Activated naive CD4-positive, alpha-beta T cell treated with anti-CD3 and anti-CD28 coated beads for 36 hours (primary cell): ENCODE data around the gene C5orf63. TPM values are rescaled to one million over a fixed set of nuclear protein-coding genes. Genes with fewer than 3 reads are reported as not detected.
"Not testable (repeated sequence)": the region's sequence is repeated elsewhere in the genome, so short reads cannot be mapped to it uniquely, and the experiment has no call there.

ENCODE experiments used
- CTCF ChIA-PET: fragments of 350-600 bp; sonication (Branson Sonifier 250); formaldehyde crosslinking; loops from one replicate; lab custom pipeline; 2021; ENCODE audit warnings: antibody characterized with exemption; lab: Charles Lee
- DNase-seq: peaks from one replicate; pipeline ENCODE4 v3.0.0-alpha.2; 2020
- H3K27ac Mint-ChIP-seq: one replicate; pipeline ENCODE4 v1.8.0; 2021; ENCODE audit warnings: mild to moderate bottlenecking, mixed read lengths
- H3K27me3 Mint-ChIP-seq: one replicate; pipeline ENCODE4 v1.8.0; 2021; ENCODE audit warnings: low read depth, mixed read lengths
- H3K36me3 Mint-ChIP-seq: one replicate; pipeline ENCODE4 v1.8.0; 2021; ENCODE audit warnings: low read depth, mixed read lengths
- H3K4me1 Mint-ChIP-seq: one replicate; pipeline ENCODE4 v1.8.0; 2021; ENCODE audit warnings: low read depth, mixed read lengths
- H3K4me3 Mint-ChIP-seq: one replicate; pipeline ENCODE4 v1.8.0; 2021; ENCODE audit warnings: mild to moderate bottlenecking, moderate library complexity, mixed read lengths
- H3K9me3 Mint-ChIP-seq: one replicate; pipeline ENCODE4 v1.8.0; 2021; ENCODE audit warnings: mixed read lengths
- intact Hi-C: fragments of 100-400 bp; cut with micrococcal nuclease; formaldehyde crosslinking; loops from one replicate; pipeline ENCODE4 v1.15.1; 2023
- total RNA-seq, 2 experiments: library from RNA; stranded (reverse); gene quantifications; one replicate each; pipeline ENCODE4 v1.2.3, GENCODE V29; 2021

C5orf63 gene
- total RNA-seq, 2 experiments from 2014 or later: 9.4 to 11.6 TPM

DNA sequence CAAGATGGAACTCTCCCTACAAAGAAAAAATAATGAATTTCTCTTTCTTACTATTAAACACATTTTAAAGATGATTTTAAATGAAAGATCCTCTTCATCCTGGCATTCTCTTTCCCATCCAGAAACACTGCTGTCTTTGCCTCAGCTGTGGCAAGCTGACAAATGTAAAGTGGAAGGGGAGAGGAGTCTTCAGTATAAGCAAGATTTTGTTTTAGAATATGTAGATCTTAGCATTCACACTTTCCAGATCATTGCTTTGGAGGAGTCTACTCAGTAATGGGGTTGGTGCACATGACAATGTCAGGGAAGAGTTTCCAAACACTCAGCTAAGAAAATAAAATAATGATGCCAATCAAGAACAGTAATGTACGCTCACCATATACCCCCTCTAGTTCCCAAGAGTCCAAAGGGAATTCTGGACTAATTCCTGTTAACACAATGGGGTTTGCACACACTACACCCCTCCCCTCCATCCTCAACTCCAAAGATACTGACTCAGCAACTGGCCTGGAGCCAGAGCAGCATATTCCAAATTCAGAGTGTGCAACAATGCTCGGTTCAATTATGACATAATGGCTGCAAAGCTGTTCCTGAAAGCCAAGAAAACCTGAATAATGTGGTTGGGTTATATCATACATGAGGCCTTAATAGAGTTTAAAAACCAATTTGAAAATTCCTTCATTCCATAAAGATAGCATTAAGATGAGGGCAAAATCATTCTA is 4.6 kb downstream of the C5orf63 start:
- CTCF ChIA-PET: no interaction called here

DNA sequence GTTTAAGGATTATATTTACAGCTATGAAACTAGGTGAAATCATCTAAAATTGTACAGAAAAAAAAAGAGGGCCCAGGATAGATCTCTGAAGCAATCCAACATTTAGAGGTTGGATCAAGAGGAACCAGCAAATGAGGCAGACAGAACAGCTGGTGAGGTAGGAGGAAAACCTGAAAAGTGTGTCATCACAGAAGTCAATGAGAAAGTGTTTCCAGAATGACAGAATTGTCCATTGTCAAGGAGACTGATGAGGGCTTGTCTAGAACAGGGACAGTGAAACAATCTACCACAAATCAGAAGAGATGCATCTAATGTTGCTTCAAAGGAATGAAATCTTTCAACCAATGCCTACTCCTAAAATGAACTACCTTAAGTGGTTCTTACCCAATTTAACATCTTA is 6.6 kb downstream of the C5orf63 start:
- peaks cover 7% of the 10 kb centered on the region for H3K4me1 Mint-ChIP-seq
- no peak overlapping the region for H3K4me3 Mint-ChIP-seq
- H3K27ac Mint-ChIP-seq: no peak overlapping the region
- CTCF ChIA-PET: no interaction called here
- H3K36me3 Mint-ChIP-seq: peaks cover 19% of the 10 kb centered on the region
- H3K27me3 Mint-ChIP-seq: no peaks in the 10 kb centered on the region
- DNase-seq: no peak
- intact Hi-C loops: no loop called here
- no peaks in the 10 kb centered on the region for H3K9me3 Mint-ChIP-seq

More for the DNA sequence above, 4.6 kb downstream of the C5orf63 start:
- no peak for DNase-seq
- intact Hi-C loops: no loop called here
- H3K27me3 Mint-ChIP-seq: no peaks in the 10 kb centered on the region
- H3K9me3 Mint-ChIP-seq: no peaks in the 10 kb centered on the region
- no peak overlapping the region for H3K4me3 Mint-ChIP-seq
- H3K4me1 Mint-ChIP-seq: peaks cover 17% of the 10 kb centered on the region
- H3K36me3 Mint-ChIP-seq: peaks cover 19% of the 10 kb centered on the region
- H3K27ac Mint-ChIP-seq: no peak overlapping the region

DNA sequence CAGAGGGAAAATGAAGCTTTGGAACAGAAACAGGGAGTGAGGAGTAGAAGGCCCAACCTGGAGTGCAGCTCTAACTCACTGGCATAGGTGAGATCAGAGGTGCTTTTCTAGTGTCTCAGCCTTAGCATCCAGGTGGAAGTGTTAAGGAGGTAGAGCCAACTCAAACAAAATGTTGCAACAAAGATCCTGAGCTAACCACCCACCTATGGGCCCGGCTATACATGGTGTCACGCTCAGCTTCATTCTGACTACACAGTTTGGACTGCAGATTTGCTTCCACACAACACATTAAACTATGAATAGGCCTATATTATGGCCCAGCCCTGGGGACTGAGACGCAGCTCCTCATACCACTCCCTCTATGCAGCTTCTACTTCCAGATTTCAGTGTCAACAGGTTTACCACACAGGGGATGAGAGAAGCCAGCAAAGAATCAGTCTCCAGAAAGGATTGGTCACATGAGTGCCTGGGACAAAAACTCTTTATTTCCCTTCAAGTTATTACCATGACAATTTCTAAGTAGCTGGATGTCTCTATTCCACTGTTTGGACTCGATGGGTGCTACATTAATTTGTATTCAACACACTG is 9.0 kb downstream of the C5orf63 start:
- intact Hi-C loops: no loop called here
- Mint-ChIP-seq H3K27ac (no peak overlapping the region), H3K4me3 (no peak overlapping the region), H3K9me3 (no peaks in the 10 kb centered on the region), H3K36me3 (peaks cover 11% of the 10 kb centered on the region), H3K4me1 (peaks cover 13% of the 10 kb centered on the region), H3K27me3 (no peaks in the 10 kb centered on the region)
- CTCF ChIA-PET: no interaction called here
- DNase-seq: no peak

DNA sequence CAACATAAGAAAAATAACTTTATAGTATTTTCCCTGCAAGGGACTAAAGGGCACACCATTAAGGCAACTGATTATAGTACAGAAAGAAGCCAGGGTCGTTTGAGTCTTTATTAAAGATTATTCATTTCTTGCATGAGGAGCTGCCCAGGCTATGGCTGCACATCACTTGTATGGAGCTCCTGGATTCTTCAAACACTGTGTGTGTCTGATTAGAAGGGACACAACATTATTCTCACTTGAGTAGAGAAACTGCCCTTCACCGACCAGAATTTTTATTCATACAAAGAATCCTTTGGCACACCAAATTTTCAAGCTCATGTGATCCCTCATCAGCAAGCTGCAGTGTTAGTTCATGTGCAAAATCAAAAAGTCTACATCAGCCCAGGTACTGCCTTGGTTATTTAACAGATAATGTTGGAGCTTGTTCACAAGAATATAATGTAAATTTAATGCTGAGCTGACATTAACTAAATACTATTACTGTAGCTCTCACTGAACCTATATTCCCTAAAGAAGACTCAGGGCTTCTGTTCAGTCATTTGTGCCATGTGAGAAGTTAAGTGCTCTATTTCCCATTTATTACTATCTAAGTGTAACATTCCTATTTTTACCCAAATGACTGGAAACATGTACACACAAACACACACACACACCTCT is 9.9 kb downstream of the C5orf63 start:
- CTCF ChIA-PET: no interaction called here
- DNase-seq: no peak
- Mint-ChIP-seq H3K9me3 (no peaks in the 10 kb centered on the region), H3K27me3 (no peaks in the 10 kb centered on the region), H3K4me1 (peaks cover 7% of the 10 kb centered on the region), H3K4me3 (no peak overlapping the region), H3K27ac (no peak overlapping the region), H3K36me3 (peaks cover 7% of the 10 kb centered on the region)
- intact Hi-C loops: no loop called here

DNA sequence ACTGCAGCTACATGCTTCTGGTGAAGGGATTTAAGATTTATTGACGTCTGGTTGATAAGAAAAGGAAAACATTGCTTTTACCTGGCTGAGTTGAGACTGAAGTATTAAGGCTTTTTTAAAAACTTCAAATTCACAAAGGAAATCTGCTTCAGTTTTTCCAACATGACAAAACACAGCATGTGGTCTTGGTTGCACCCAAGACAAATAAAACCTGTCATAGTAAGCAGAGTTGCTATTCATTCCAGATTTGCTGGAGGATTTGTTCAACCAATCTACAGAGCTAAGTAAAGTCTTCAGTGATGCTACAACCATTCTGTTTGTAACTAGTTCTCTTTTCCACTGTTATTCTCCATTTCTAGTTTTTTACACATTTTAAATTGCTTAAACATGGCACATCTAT is 11.3 kb downstream of the C5orf63 start:
- CTCF ChIA-PET: interaction anchor here (0.6 kb wide), 1 partner anchor 355 kb away, joined by 3 read pairs; no protein-coding TSS in a partner anchor
- DNase-seq: no peak
- Mint-ChIP-seq H3K27me3 (no peaks in the 10 kb centered on the region), H3K4me3 (no peak overlapping the region), H3K9me3 (no peaks in the 10 kb centered on the region), H3K36me3 (peaks cover 11% of the 10 kb centered on the region), H3K4me1 (peaks cover 7% of the 10 kb centered on the region), H3K27ac (no peak overlapping the region)
- intact Hi-C loops: no loop called here

DNA sequence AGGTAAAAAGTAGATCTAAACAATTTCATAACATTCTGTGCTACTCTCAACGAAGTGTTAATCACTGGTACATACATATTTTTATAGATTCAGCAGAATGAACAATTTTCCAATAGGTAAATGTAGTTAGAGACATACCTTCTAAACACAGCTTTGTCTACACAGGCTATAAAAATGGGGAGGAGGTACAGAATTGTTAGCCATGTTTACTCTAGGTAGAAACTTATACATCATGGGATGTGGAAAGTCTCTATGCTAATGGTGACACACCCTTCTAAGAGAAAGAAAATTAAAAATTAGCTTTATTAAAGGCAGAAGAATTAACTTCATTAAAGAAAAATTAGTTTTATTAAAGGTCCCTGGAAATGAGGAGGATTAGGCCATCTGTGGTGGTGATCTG is 11.8 kb downstream of the C5orf63 start:
- H3K27ac Mint-ChIP-seq: no peak overlapping the region
- CTCF ChIA-PET: interaction anchor here (0.6 kb wide), 1 partner anchor 355 kb away, joined by 3 read pairs; no protein-coding TSS in a partner anchor
- peaks cover 13% of the 10 kb centered on the region for H3K36me3 Mint-ChIP-seq
- intact Hi-C loops: no loop called here
- H3K4me3 Mint-ChIP-seq: no peak overlapping the region
- H3K27me3 Mint-ChIP-seq: no peaks in the 10 kb centered on the region
- no peaks in the 10 kb centered on the region for H3K9me3 Mint-ChIP-seq
- H3K4me1 Mint-ChIP-seq: peaks cover 7% of the 10 kb centered on the region
- DNase-seq: no peak

DNA sequence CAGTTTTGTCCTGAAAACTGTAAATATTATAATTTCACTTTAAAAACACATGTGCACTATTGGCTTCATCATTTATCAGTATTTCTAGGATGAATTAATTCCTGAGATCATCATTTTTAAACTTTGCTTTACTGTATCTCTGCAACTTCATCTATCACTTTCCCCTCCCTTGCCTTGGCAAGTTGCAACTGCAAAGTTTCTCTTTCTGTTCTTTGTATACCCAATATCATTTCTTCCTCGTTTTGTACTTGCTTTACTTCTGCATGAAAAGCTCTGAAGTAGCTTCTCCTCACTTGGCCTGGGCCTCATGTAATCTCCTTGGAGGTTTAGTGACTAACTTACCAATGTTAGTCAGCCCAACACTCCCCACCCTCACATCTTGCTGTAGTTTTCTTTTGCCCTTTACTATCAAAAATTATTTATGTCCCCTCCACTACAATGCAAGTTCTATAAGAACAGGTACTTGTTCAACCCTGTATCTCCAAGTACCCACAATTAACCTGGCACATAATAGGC is 12.8 kb downstream of the C5orf63 start:
- intact Hi-C loops: no loop called here
- H3K27me3 Mint-ChIP-seq: no peaks in the 10 kb centered on the region
- CTCF ChIA-PET: no interaction called here
- H3K4me3 Mint-ChIP-seq: no peak overlapping the region
- no peak overlapping the region for H3K27ac Mint-ChIP-seq
- H3K36me3 Mint-ChIP-seq: peaks cover 20% of the 10 kb centered on the region
- peaks cover 7% of the 10 kb centered on the region for H3K4me1 Mint-ChIP-seq
- DNase-seq: no peak
- H3K9me3 Mint-ChIP-seq: no peaks in the 10 kb centered on the region

DNA sequence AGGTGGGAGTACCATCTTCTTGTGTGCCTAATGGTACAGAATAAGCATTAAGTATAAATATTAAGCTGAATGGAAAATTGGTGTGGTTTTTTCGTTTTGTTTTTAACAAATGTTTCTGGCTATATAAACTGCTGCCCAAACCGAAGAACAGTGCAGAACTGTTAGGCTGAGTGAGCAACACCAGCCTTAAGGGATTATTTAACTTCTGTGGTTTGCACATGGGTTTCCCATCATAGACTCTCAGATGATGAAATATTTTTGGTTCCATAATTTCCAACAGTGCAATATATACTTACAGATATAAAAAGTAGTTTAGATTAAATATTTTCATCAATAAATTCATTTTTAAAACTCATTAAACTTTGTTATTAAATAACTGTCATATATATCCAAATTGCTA is 16.4 kb downstream of the C5orf63 start:
- H3K4me3 Mint-ChIP-seq: no peak overlapping the region
- CTCF ChIA-PET: interaction anchor here (0.6 kb wide), 1 partner anchor 258 kb away, joined by 4 read pairs; no protein-coding TSS in a partner anchor
- intact Hi-C loops: no loop called here
- no peak overlapping the region for H3K27ac Mint-ChIP-seq
- peaks cover 32% of the 10 kb centered on the region for H3K36me3 Mint-ChIP-seq
- no peaks in the 10 kb centered on the region for H3K27me3 Mint-ChIP-seq
- H3K4me1 Mint-ChIP-seq: peaks cover 7% of the 10 kb centered on the region
- H3K9me3 Mint-ChIP-seq: no peaks in the 10 kb centered on the region
- no peak for DNase-seq

DNA sequence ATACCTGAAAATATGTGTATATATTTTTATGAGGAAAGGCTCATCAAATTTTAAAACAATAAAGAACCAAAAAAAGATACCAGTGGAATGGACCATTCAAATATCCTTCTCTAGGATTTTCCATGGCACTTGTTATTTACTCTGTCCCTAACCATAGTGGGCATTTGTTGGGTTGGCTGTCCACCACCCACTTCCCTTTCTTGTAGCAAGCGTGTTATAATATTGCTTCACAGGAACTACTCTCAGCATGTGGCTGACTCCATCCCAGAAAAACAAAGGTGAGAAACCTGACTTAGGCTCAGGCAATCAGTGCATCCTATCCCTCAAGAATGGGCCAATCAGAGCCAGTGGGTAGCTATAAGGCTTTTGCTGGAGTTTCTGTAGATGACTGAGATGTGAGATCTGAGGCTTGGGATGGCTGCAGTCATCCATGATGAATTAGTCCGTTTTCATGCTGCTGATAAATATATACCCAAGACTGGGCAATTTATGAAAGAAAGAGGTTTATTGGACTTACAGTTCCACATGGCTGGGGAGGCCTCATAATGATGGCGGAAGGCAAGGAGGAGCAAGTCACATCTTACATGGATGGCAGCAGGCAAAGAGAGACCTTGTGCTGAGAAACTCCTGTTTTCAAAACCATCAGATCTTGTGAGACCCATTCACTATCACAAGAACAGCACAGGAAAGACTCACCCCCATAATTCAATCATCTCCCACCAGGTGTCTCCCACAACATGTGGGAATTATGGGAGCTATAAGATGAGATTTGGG is 17.2 kb downstream of the C5orf63 start:
- peaks cover 7% of the 10 kb centered on the region for H3K4me1 Mint-ChIP-seq
- H3K27me3 Mint-ChIP-seq: no peaks in the 10 kb centered on the region
- H3K4me3 Mint-ChIP-seq: no peak overlapping the region
- H3K9me3 Mint-ChIP-seq: no peaks in the 10 kb centered on the region
- H3K36me3 Mint-ChIP-seq: peaks cover 34% of the 10 kb centered on the region
- CTCF ChIA-PET: no interaction called here
- intact Hi-C loops: no loop called here
- DNase-seq: no peak
- no peak overlapping the region for H3K27ac Mint-ChIP-seq

DNA sequence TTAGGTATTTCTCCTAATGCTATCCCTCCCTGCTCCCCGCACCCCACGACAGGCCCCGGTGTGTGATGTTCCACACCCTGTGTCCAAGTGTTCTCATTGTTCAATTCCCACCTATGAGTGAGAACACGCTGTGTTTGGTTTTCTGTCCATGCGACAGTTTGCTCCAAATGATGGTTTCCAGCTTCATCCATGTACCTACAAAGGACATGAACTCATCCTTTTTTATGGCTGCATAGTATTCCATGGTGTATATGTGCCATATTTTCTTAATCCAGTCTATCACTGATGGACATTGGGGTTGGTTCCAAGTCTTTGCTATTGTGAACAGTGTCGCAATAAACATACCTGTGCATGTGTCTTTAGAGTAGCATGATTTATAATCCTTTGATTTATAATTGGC is 19.8 kb downstream of the C5orf63 start:
- CTCF ChIA-PET, H3K27me3 Mint-ChIP-seq, H3K9me3 Mint-ChIP-seq, DNase-seq, intact Hi-C loops, H3K4me3 Mint-ChIP-seq, H3K4me1 Mint-ChIP-seq, H3K27ac Mint-ChIP-seq: not testable (repeated sequence)
- peaks cover 31% of the 10 kb centered on the region for H3K36me3 Mint-ChIP-seq

DNA sequence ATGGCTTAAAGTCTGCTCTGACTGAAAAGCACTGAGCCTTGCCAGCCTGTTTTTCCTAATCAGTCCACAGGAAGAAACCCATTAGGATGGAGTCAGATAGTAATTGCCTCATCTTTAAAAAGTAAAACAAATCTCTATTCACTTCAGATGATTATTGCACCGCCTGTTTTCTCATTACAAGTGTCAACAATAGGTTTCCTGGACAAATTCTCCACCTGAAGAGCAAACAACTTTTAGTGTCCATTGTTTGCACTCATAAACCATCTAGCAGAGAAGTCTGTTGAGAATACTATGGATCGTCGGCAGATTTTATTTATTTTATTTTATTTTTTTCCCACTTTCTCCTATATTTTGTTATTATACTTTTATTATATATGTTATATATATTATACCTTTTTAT is 20.3 kb downstream of the C5orf63 start:
- Mint-ChIP-seq H3K27ac (no peak overlapping the region), H3K4me1 (no peaks in the 10 kb centered on the region), H3K4me3 (no peak overlapping the region), H3K9me3 (no peaks in the 10 kb centered on the region), H3K36me3 (peaks cover 30% of the 10 kb centered on the region), H3K27me3 (no peaks in the 10 kb centered on the region)
- CTCF ChIA-PET: no interaction called here
- no peak for DNase-seq
- intact Hi-C loops: no loop called here

DNA sequence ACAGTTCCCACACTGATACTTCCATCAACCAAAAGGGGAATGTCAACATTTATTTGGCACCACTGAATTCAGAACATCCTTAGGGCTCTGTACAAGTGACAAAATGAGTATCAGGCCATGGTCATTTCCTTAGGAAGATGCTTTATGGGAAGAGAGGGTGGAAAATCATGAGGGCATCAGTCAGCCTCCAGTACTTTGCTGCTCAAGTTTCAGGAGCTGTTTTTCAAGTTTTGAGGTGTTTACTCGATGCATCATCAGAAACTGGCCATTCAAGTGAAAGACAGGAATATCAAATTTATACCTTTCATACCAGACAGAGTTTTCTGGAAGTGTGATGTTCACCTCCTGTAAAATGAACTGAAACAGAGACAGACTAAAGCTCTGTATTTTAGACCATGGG is 21.7 kb downstream of the C5orf63 start:
- H3K27ac Mint-ChIP-seq: no peak overlapping the region
- H3K4me3 Mint-ChIP-seq: no peak overlapping the region
- CTCF ChIA-PET: no interaction called here

More for the DNA sequence above, 21.7 kb downstream of the C5orf63 start:
- Mint-ChIP-seq H3K4me1 (no peaks in the 10 kb centered on the region), H3K36me3 (peaks cover 22% of the 10 kb centered on the region), H3K9me3 (no peaks in the 10 kb centered on the region), H3K27me3 (no peaks in the 10 kb centered on the region)
- DNase-seq: no peak
- intact Hi-C loops: no loop called here
